OCI-LY7 (cell line): ENCODE data around the gene FTO. TPM values are rescaled to one million over a fixed set of nuclear protein-coding genes. Genes with fewer than 3 reads are reported as not detected.

Source experiments
- BruUV-seq: library from RNA; stranded (reverse); fragments of 400-500 nt; replicated peaks from 2 replicates; lab custom pipeline; 2021; lab: Mats Ljungman, UMichigan
- CTCF ChIA-PET: fragments of 300-600 bp; sonication (Branson Sonifier 250); formaldehyde crosslinking; loops from one replicate; lab custom pipeline; 2022; ENCODE audit warnings: antibody characterized with exemption; ENCODE audit not compliant: unreplicated experiment; lab: Charles Lee
- POLR2A ChIA-PET: fragments of 300-600 bp; sonication (Branson Sonifier 250); formaldehyde crosslinking; loops from one replicate; lab custom pipeline; 2022; ENCODE audit warnings: antibody characterized with exemption; lab: Charles Lee
- DNase-seq: peaks from one replicate; pipeline ENCODE4 v3.0.0-alpha.2; 2015; ENCODE audit warnings: low spot score
- H2AFZ ChIP-seq: fragments of 200-600 bp; sonication (generic), shearing (Covaris generic); 2 replicates; pipeline ENCODE4 v1.6.1; 2014; ENCODE audit warnings: mild to moderate bottlenecking, antibody characterized with exemption, low read length, moderate library complexity
- H3K27ac ChIP-seq: fragments of 200-600 bp; sonication (generic); 2 replicates; pipeline ENCODE4 v1.5.1; 2014; ENCODE audit warnings: mixed run types, low read depth, mild to moderate bottlenecking, moderate library complexity, low read length, inconsistent platforms; ENCODE audit not compliant: poor library complexity, severe bottlenecking
- H3K36me3 ChIP-seq: fragments of 200-600 bp; sonication (generic); 2 replicates; pipeline ENCODE4 v1.6.1; 2014; ENCODE audit warnings: mild to moderate bottlenecking, antibody characterized with exemption, low read length, moderate library complexity, mixed read lengths; ENCODE audit not compliant: insufficient read depth
- H3K4me1 ChIP-seq: fragments of 200-600 bp; sonication (generic); 2 replicates; pipeline ENCODE4 v1.5.1; 2014; ENCODE audit warnings: mild to moderate bottlenecking, low read length; ENCODE audit not compliant: insufficient read depth, poor library complexity, severe bottlenecking
- H3K4me2 ChIP-seq: fragments of 200-600 bp; sonication (generic); 2 replicates; pipeline ENCODE4 v1.6.1; 2014; ENCODE audit warnings: mild to moderate bottlenecking, low read length
- H3K4me3 ChIP-seq: fragments of 200-600 bp; sonication (generic); 2 replicates; pipeline ENCODE4 v1.5.1; 2014; ENCODE audit warnings: mild to moderate bottlenecking, low read depth, low read length; ENCODE audit not compliant: poor library complexity, severe bottlenecking
- H3K79me2 ChIP-seq: fragments of 200-600 bp; sonication (generic); 2 replicates; pipeline ENCODE4 v1.6.1; 2016; ENCODE audit warnings: low read depth, mild to moderate bottlenecking, low read length, moderate library complexity, mixed read lengths; ENCODE audit not compliant: insufficient read depth
- H3K9me2 ChIP-seq: fragments of 200-600 bp; sonication (generic); 2 replicates; pipeline ENCODE4 v1.6.1; 2016; ENCODE audit warnings: mild to moderate bottlenecking, low read length, mixed read lengths; ENCODE audit not compliant: insufficient read depth
- H3K9me3 ChIP-seq: fragments of 200-600 bp; sonication (generic); 2 replicates; pipeline ENCODE4 v1.6.1; 2014; ENCODE audit warnings: mild to moderate bottlenecking, mixed run types, low read length, mixed read lengths
- H4K20me1 ChIP-seq: fragments of 200-600 bp; sonication (generic); 2 replicates; pipeline ENCODE4 v1.6.1; 2014; ENCODE audit warnings: mild to moderate bottlenecking, antibody characterized with exemption, low read length, moderate library complexity, mixed read lengths; ENCODE audit not compliant: insufficient read depth
- CTCF ChIP-seq: fragments of 200-600 bp; sonication (generic); conservative IDR thresholded peaks from 2 replicates; pipeline ENCODE4 v1.5.1; 2014; ENCODE audit warnings: mild to moderate bottlenecking, antibody characterized with exemption, low read length, moderate library complexity, mixed read lengths
- EZH2phosphoT487 ChIP-seq: fragments of 200-600 bp; sonication (generic); IDR thresholded peaks from 2 replicates; pipeline ENCODE4 v1.6.1; 2018; ENCODE audit warnings: low read depth, borderline replicate concordance, mild to moderate bottlenecking, mixed run types, antibody characterized with exemption, low read length, moderate library complexity, mixed read lengths
- intact Hi-C: fragments of 100-400 bp; cut with micrococcal nuclease; formaldehyde crosslinking; loops from one replicate; pipeline ENCODE4 v1.10.0; 2022; ENCODE audit not compliant: unreplicated experiment
- total RNA-seq, 2 experiments: library from RNA; depleted of rRNA in 1 of 2; stranded (reverse); fragments of >200 nt in 1 of 2; shearing (Covaris generic) in 1 of 2; gene quantifications; 2 replicates each; pipeline ENCODE4 v1.2.3, GENCODE V29; 2014 to 2022

Gene FTO
- total RNA-seq, 2 experiments from 2014 or later: 57.1 to 68.0 TPM

- Histone ChIP-seq H2AFZ (no peak overlapping the region), H3K27ac (no peak overlapping the region), H3K4me3 (no peak overlapping the region), H3K9me3 (no peaks in the 10 kb centered on the region), H3K4me2 (no peak overlapping the region), H3K4me1 (no peaks in the 10 kb centered on the region), H3K36me3 (no peaks in the 10 kb centered on the region), H3K79me2 (no peaks in the 10 kb centered on the region), H4K20me1 (no peaks in the 10 kb centered on the region), H3K9me2 (no peaks in the 10 kb centered on the region)
- DNase-seq: no peak
- no TSS peak for BruUV-seq
- no peak for TF ChIP-seq CTCF
- no peak for TF ChIP-seq EZH2phosphoT487
- CTCF ChIA-PET: no interaction called here
- intact Hi-C loops: no loop called here
- POLR2A ChIA-PET: interaction anchor here (0.6 to 1.2 kb wide), 2 partner anchors 21 to 69 kb away, joined by 3 to 4 read pairs; no protein-coding TSS in a partner anchor
Measured at GRCh38 chr16:53662072-53662471, 41.9 kb upstream of the FTO start.

- no peak for DNase-seq
- no peak for TF ChIP-seq EZH2phosphoT487
- TF ChIP-seq CTCF: no peak
- Histone ChIP-seq H2AFZ (no peak overlapping the region), H3K27ac (no peak overlapping the region), H3K9me2 (no peaks in the 10 kb centered on the region), H3K4me1 (no peaks in the 10 kb centered on the region), H3K79me2 (no peaks in the 10 kb centered on the region), H3K36me3 (no peaks in the 10 kb centered on the region), H4K20me1 (no peaks in the 10 kb centered on the region), H3K4me3 (no peak overlapping the region), H3K4me2 (no peak overlapping the region), H3K9me3 (no peaks in the 10 kb centered on the region)
- POLR2A ChIA-PET: interaction anchor here (0.7 to 1.3 kb wide), 2 partner anchors 11 to 25 kb away, joined by 3 read pairs; no protein-coding TSS in a partner anchor
- intact Hi-C loops: no loop called here
- BruUV-seq: no TSS peak
- CTCF ChIA-PET: no interaction called here
Measured at GRCh38 chr16:53664724-53665345, 39.1 kb upstream of the FTO start.

- POLR2A ChIA-PET: interaction anchor here (0.7 kb wide), 1 partner anchor 876 kb away, joined by 3 read pairs; no protein-coding TSS in a partner anchor
- no peak overlapping the region for H3K4me3 ChIP-seq
- no peak overlapping the region for H3K4me2 ChIP-seq
- no peaks in the 10 kb centered on the region for H3K4me1 ChIP-seq
- DNase-seq: no peak
- H3K9me3 ChIP-seq: no peaks in the 10 kb centered on the region
- TF ChIP-seq EZH2phosphoT487 (no peak), CTCF (no peak)
- no peaks in the 10 kb centered on the region for H4K20me1 ChIP-seq
- no peaks in the 10 kb centered on the region for H3K9me2 ChIP-seq
- no peaks in the 10 kb centered on the region for H3K79me2 ChIP-seq
- intact Hi-C loops: no loop called here
- H3K27ac ChIP-seq: no peak overlapping the region
- no TSS peak for BruUV-seq
- H2AFZ ChIP-seq: no peak overlapping the region
- no peaks in the 10 kb centered on the region for H3K36me3 ChIP-seq
- CTCF ChIA-PET: no interaction called here
Measured at GRCh38 chr16:53666786-53667415, 37.1 kb upstream of the FTO start.
